ENCODE results near the gene TTR. TPM values are rescaled to one million over a fixed set of nuclear protein-coding genes. Genes with fewer than 3 reads are reported as not detected.

Gene TTR
- total and polyA plus RNA-seq, 2 experiments from 2014 or later, result not detected

DNA sequence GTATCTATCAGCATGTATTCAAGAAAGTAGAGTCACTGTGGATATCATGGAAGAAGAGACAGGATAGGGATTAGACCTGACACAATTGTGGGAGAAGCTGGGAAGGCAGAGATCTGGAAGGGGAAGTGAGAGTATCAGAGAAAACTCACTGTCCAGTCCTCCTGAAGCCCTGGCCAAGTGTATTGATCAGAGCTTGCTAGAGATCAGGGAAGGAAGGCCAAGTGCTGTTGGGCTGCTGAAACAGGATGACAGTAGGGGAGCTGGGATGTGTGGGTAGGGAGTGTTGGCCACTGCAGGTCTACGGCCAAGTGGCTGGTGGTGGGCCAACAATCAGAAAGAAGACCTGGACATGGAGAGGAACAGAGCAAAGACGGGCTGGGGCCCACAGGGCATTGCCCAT is 26.3 kb upstream of the TTR start (continued):
- no peak for TF ChIP-seq ZNF331 (CRISPR knock-in tag; IDR thresholded peaks at IDR 0.05; ENCODE audit: low read depth)
- TF ChIP-seq EZH2phosphoT487 (IDR thresholded peaks at IDR 0.05; ENCODE audit: unreplicated experiment), result no peak
- TF ChIP-seq, protein P1, sequence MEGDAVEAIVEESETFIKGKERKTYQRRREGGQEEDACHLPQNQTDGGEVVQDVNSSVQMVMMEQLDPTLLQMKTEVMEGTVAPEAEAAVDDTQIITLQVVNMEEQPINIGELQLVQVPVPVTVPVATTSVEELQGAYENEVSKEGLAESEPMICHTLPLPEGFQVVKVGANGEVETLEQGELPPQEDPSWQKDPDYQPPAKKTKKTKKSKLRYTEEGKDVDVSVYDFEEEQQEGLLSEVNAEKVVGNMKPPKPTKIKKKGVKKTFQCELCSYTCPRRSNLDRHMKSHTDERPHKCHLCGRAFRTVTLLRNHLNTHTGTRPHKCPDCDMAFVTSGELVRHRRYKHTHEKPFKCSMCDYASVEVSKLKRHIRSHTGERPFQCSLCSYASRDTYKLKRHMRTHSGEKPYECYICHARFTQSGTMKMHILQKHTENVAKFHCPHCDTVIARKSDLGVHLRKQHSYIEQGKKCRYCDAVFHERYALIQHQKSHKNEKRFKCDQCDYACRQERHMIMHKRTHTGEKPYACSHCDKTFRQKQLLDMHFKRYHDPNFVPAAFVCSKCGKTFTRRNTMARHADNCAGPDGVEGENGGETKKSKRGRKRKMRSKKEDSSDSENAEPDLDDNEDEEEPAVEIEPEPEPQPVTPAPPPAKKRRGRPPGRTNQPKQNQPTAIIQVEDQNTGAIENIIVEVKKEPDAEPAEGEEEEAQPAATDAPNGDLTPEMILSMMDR (conservative IDR thresholded peaks at IDR 0.05; ENCODE audit: low read depth in 2 of 2), result no peak
- no peak for TF ChIP-seq NANOG (IDR thresholded peaks at IDR 0.05; ENCODE audit: borderline replicate concordance)
- TF ChIP-seq POLR2AphosphoS5 (IDR thresholded peaks at IDR 0.05; ENCODE audit: low read depth), result no peak
- TF ChIP-seq JUNB (IDR thresholded peaks at IDR 0.05; ENCODE audit: unreplicated experiment), result no peak
- no peak for TF ChIP-seq CREB1 (CRISPR knock-in tag; IDR thresholded peaks at IDR 0.05; ENCODE audit: low read depth)

DNA sequence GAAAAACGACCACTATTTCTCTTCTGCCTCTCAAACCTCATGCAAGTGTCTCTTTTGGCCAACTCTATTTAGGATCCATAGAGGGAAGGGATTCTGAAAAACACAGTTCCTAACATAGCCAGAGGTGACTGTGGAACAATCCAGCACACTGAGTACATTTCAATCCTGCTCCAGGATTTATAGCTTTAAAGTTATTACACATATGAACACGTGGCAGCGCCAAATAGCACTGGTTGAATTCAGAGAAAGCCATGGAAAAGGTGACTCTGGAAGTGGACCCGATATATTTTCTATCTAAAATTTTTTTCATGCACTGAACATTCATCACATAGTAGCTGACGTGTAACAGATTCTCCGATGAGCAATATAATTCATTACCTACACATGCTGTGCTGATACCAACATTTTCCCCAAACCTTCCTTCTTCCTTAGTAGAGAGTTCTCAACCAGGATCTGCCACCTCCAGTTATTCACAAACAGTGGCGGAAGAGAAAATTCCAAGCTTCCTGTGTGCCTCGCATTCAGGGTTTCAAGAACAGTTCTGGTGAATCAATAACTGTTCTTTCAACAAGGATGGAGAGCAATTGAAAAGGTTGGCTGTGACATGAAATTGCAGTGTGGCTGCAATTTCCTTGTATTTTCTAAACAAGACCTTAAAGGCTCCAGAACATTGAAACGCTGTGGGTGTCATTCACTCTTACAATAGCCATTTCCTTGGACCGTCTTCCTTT is 25.7 kb upstream of the TTR start:
- Mint-ChIP-seq H3K36me3 (ENCODE audit: low read depth) (no peaks in the 10 kb centered on the region), H3K4me1 (no peaks in the 10 kb centered on the region; the same call in 2 of the 3 replicates), H3K9me3 (no peaks in the 10 kb centered on the region), H3K27ac (no peak overlapping the region), H3K4me3 (no peak overlapping the region), H3K27me3 (ENCODE audit: insufficient read depth, low read depth, poor library complexity) (peaks cover 3% of the 10 kb centered on the region)
- no peak overlapping the region for H3K4me3 ChIP-seq
- no peaks in the 10 kb centered on the region for H3K27me3 ChIP-seq (ENCODE audit: insufficient read depth)
- H3K36me3 ChIP-seq (ENCODE audit: insufficient read depth), result no peaks in the 10 kb centered on the region
- no peaks in the 10 kb centered on the region for H3F3A ChIP-seq (replicated peaks; ENCODE audit: low read depth)
- H3K79me2 ChIP-seq (replicated peaks; ENCODE audit: insufficient read depth), result no peaks in the 10 kb centered on the region
- peak overlapping the region; percentile 47; the same call in 1 of the 2 replicates for H2AFZ ChIP-seq
- no peak for TF ChIP-seq POLR2AphosphoS5 (IDR thresholded peaks at IDR 0.05; ENCODE audit: low read depth)
- TF ChIP-seq, protein P1 (conservative IDR thresholded peaks at IDR 0.05; ENCODE audit: low read depth in 2 of 2), result peak in 1 of 2 experiments; percentile 15; a peak in 2 of 4 replicates
- no peaks in the 10 kb centered on the region for H4K20me1 ChIP-seq (replicated peaks; ENCODE audit: insufficient read depth)
- DNase-seq (ENCODE audit: low spot score) (no peak), ATAC-seq (no peak)
- H3K27ac ChIP-seq (ENCODE audit: low read depth), result no peak overlapping the region
- H3K4me1 ChIP-seq (ENCODE audit: insufficient read depth), result no peaks in the 10 kb centered on the region
- no peak overlapping the region for H3K4me2 ChIP-seq
- H3K9me2 ChIP-seq (ENCODE audit: insufficient read depth), result no peaks in the 10 kb centered on the region
